GM12878 (cell line): ENCODE results near the gene FTO. TPM values are rescaled to one million over a fixed set of nuclear protein-coding genes. Genes with fewer than 3 reads are reported as not detected.

Source experiments
- ATAC-seq: fragments of 200-7000 bp; cut with Tn5 transposase; 3 replicates; pipeline ENCODE4 v1.9.1; 2020; ENCODE audit warnings: mild to moderate bottlenecking, moderate library complexity
- BruUV-seq: library from RNA; stranded (reverse); fragments of 400-500 nt; replicated peaks from 2 replicates; lab custom pipeline; 2021; lab: Mats Ljungman, UMichigan
- CTCF ChIA-PET: fragments of 300-600 bp; sonication (Branson Sonifier 250); formaldehyde crosslinking; extraction: SDS; loops from one replicate; lab custom pipeline; 2021; ENCODE audit warnings: inconsistent platforms; lab: Yijun Ruan, JAX
- POLR2A ChIA-PET: fragments of 350-600 bp; formaldehyde crosslinking; extraction: SDS; loops from one replicate; lab custom pipeline; 2021; ENCODE audit warnings: inconsistent platforms; lab: Charles Lee
- RAD21 ChIA-PET: fragments of 300-600 bp; sonication (Branson Sonifier 250); formaldehyde crosslinking; loops from one replicate; lab custom pipeline; 2023; ENCODE audit warnings: antibody characterized with exemption; ENCODE audit not compliant: unreplicated experiment; lab: Charles Lee
- SMC1A ChIA-PET: fragments of 300-600 bp; sonication (Branson Sonifier 250); formaldehyde crosslinking; loops from one replicate; lab custom pipeline; 2023; ENCODE audit not compliant: unreplicated experiment, uncharacterized antibody; lab: Charles Lee
- DNase-seq: peaks from one replicate; pipeline ENCODE4 v3.0.0-alpha.2; 2011; ENCODE audit warnings: low read depth, low spot score
- FAIRE-seq: peaks from 3 replicates; lab custom pipeline; 2011; peaks lifted over from hg19 to GRCh38; lab: Jason Lieb, UNC
- H2AFZ ChIP-seq: 2 replicates; pipeline ENCODE4 v1.6.0; 2011; ENCODE audit warnings: low read depth, low read length, control low read depth; ENCODE audit not compliant: control insufficient read depth
- H3K27ac ChIP-seq: 2 replicates; pipeline ENCODE4 v1.5.1; 2011; ENCODE audit warnings: control low read depth; ENCODE audit not compliant: control insufficient read depth, insufficient read depth
- H3K27me3 ChIP-seq, 2 experiments: replicated peaks in 1 of 2; 2 replicates each; pipeline versions ENCODE4 v1.6.0 to v1.6.1; 2011; ENCODE audit warnings: low read length in 1 of 2; ENCODE audit not compliant: control insufficient read depth in 2 of 2, insufficient read depth in 2 of 2
- H3K36me3 ChIP-seq, 2 experiments: 2 replicates each; pipeline ENCODE4 v1.5.1; 2011; ENCODE audit warnings: low read length in 1 of 2; ENCODE audit not compliant: control insufficient read depth in 2 of 2, insufficient read depth in 2 of 2
- H3K4me1 ChIP-seq: 2 replicates; pipeline ENCODE4 v1.6.1; 2011; ENCODE audit warnings: mild to moderate bottlenecking, low read length, moderate library complexity, mixed read lengths; ENCODE audit not compliant: control insufficient read depth, insufficient read depth
- H3K4me2 ChIP-seq: 2 replicates; pipeline ENCODE4 v1.6.0; 2011; ENCODE audit warnings: control low read depth; ENCODE audit not compliant: control insufficient read depth, insufficient read depth
- H3K4me3 ChIP-seq: fragments of 200-600 bp; sonication (generic); 2 replicates; pipeline ENCODE4 v1.5.1; 2016
- H3K79me2 ChIP-seq: 2 replicates; pipeline ENCODE4 v1.6.0; 2011; ENCODE audit warnings: low read length; ENCODE audit not compliant: control insufficient read depth, insufficient read depth
- H3K9ac ChIP-seq: 2 replicates; pipeline ENCODE4 v1.8.0; 2011; ENCODE audit warnings: low read length, control low read depth, mixed read lengths; ENCODE audit not compliant: control insufficient read depth, insufficient read depth
- H3K9me3 ChIP-seq: replicated peaks from 3 replicates; pipeline ENCODE4 v1.5.1; 2011; ENCODE audit warnings: mild to moderate bottlenecking, low read length; ENCODE audit not compliant: control insufficient read depth, insufficient read depth
- H4K20me1 ChIP-seq: 2 replicates; pipeline ENCODE4 v1.6.0; 2011; ENCODE audit not compliant: control insufficient read depth, insufficient read depth
- BHLHE40 ChIP-seq, 2 experiments: fragments of 450-650 bp in 1 of 2; IDR thresholded peaks; 2 replicates each; pipeline ENCODE4 v1.6.1; 2011 to 2017; ENCODE audit warnings: low read depth in 2 of 2, borderline replicate concordance in 1 of 2, improper control_type of control experiment in 1 of 2, low read length in 1 of 2, mild to moderate bottlenecking in 1 of 2
- GABPA ChIP-seq: IDR thresholded peaks from 2 replicates; pipeline ENCODE4 v1.6.1; 2014; ENCODE audit warnings: antibody characterized with exemption, low read depth, mild to moderate bottlenecking, inconsistent platforms
- MYB ChIP-seq: fragments of 150-350 bp; IDR thresholded peaks from 2 replicates; pipeline ENCODE4 v1.6.1; 2014; ENCODE audit warnings: mild to moderate bottlenecking, low read depth, low read length, borderline replicate concordance
- NFYB ChIP-seq: IDR thresholded peaks from 2 replicates; pipeline ENCODE4 v1.6.1; 2011; ENCODE audit warnings: low read depth, mild to moderate bottlenecking, low read length, improper control_type of control experiment, moderate library complexity; ENCODE audit not compliant: insufficient read depth
- NR2C2 ChIP-seq: IDR thresholded peaks from 2 replicates; pipeline ENCODE4 v1.6.1; 2011; ENCODE audit warnings: borderline replicate concordance, low read depth; ENCODE audit not compliant: control insufficient read depth, insufficient read length
- RUNX3 ChIP-seq: IDR thresholded peaks from 2 replicates; pipeline ENCODE4 v1.6.1; 2012; ENCODE audit warnings: low read length, inconsistent platforms
- SMARCA5 ChIP-seq: fragments of 450-650 bp; IDR thresholded peaks from 2 replicates; pipeline ENCODE4 v1.6.1; 2017; ENCODE audit warnings: mild to moderate bottlenecking
- WGBS: methylation state at CpG from one replicate; pipeline ENCODE4 v1.1.6; 2016; ENCODE audit warnings: low lambda C conversion rate; ENCODE audit not compliant: insufficient replicate concordance, insufficient coverage; ENCODE audit errors: missing lambda C conversion rate; 5-methylcytosine and 5-hydroxymethylcytosine counted together
- in situ Hi-C: fragments of 300-500 bp; cut with MboI; formaldehyde crosslinking; loops from 9 replicates; pipeline ENCODE4 v1.14.3; 2018; ENCODE audit warnings: mixed read lengths
- intact Hi-C: fragments of 100-400 bp; cut with micrococcal nuclease; formaldehyde crosslinking; loops from one replicate; pipeline ENCODE4 v1.14.2; 2022; ENCODE audit not compliant: unreplicated experiment
- polyA plus RNA-seq, 11 experiments: library from polyadenylated mRNA; depleted of rRNA in 4 of 11; unstranded in 6 of 11; stranded (reverse) in 5 of 11; fragments of >200 nt; fragmentation: Nextera tagmentation in 4 of 11; fragmentation: Illumina TruSeq in 1 of 11; extraction: Ambion mirVana in 4 of 11; extraction: Trizol in 1 of 11; gene quantifications; 1 replicate in 1 of 11; 2 replicates in 10 of 11; pipeline versions ENCODE4 v1.2.1 to v1.2.3, GENCODE V29; 2011 to 2016; ENCODE audit warnings: inconsistent platforms in 2 of 11, missing spikeins in 2 of 11, low read depth in 1 of 11
- total RNA-seq, 4 experiments: library from RNA; depleted of rRNA in 3 of 4; stranded (reverse); fragments of >200 nt in 3 of 4; fragmentation: Illumina TruSeq in 1 of 4; extraction: Trizol in 1 of 4; gene quantifications; 2 replicates each; pipeline versions ENCODE4 v1.2.1 to v1.2.3, GENCODE V29; 2013 to 2021
- TF ChIP-seq, protein P1 (sequence below): fragments of 450-650 bp; conservative IDR thresholded peaks from 2 replicates; pipeline ENCODE4 v1.6.1; 2017; ENCODE audit warnings: mild to moderate bottlenecking, moderate library complexity
- TF ChIP-seq, protein P2 (sequence below): fragments of 450-650 bp; IDR thresholded peaks from 2 replicates; pipeline ENCODE4 v1.6.1; 2017; ENCODE audit warnings: mild to moderate bottlenecking
- TF ChIP-seq, protein P3 (sequence below): fragments of 450-650 bp; IDR thresholded peaks from 2 replicates; pipeline ENCODE4 v1.6.1; 2016; ENCODE audit warnings: mild to moderate bottlenecking
- TF ChIP-seq, protein P4 (sequence below): fragments of 150-350 bp; IDR thresholded peaks from 2 replicates; pipeline ENCODE4 v1.6.1; 2014; ENCODE audit warnings: mild to moderate bottlenecking, low read depth, low read length
- TF ChIP-seq, protein P5 (sequence below): fragments of 450-650 bp; IDR thresholded peaks from 2 replicates; pipeline ENCODE4 v1.6.1; 2017; ENCODE audit warnings: borderline replicate concordance

Gene FTO
- total and polyA plus RNA-seq, 10 of the 15 experiments (the other 5 are each of a cell fraction or from before 2014, with no cell fraction given): 20.1 to 55.0 (median 47.0) TPM

DNA sequence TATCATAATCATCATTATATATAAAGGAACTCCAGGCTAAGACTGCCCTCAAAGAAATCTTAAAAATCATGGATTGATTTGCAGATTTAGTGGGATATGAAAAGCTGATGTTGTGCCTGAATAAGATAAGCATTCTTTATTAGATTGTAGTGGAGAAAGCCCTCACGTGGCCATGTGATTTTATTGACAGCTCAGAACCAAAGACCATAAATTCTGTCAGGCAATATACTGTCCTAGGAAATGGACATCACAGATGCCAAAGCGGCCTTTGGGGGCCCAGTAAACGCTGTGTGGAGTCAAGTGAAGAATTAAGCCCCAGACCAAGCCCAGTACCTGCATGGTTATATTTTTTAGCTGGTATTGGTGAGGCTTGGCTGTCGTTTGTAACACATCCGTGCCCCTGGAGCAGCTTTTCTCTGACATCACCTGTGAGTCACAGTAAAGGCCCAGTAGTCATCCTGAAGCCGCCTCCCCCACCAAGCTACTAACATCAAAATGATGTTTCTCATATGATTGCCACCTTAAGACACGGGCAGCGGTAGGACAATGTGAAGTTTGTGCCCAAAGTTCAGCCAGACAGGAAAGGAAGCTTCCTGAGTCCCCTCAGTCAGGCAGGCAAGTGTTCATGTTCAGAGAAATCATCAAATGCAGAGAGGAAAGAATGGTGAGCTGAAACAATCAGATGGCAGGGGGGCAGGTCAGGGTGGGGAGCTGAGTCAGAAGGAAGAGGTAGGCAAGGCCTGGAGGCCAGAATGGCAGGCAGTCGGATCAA is 373.3 kb downstream of the FTO start:
- Histone ChIP-seq H3K4me1 (no peaks in the 10 kb centered on the region), H3K27me3 (no peaks in the 10 kb centered on the region), H3K9ac (no peak overlapping the region), H4K20me1 (no peaks in the 10 kb centered on the region), H3K4me2 (no peak overlapping the region), H3K27ac (no peak overlapping the region), H3K36me3 (no peaks in the 10 kb centered on the region), H3K9me3 (no peaks in the 10 kb centered on the region), H3K4me3 (no peak overlapping the region), H3K79me2 (no peaks in the 10 kb centered on the region), H2AFZ (no peak overlapping the region)
- 69% methylated on average over 9 of the region's 9 CpGs for WGBS
- ChIA-PET POLR2A (no interaction called here), RAD21 (no interaction called here), SMC1A (interaction anchor here (1.6 kb wide), 1 partner anchor 10 kb away, joined by 4 read pairs; no protein-coding TSS in a partner anchor), CTCF (interaction anchor here (0.6 kb wide), 1 partner anchor 959 kb away, joined by 3 read pairs; no protein-coding TSS in a partner anchor)
- ATAC-seq (no peak), DNase-seq (no peak), FAIRE-seq (no peak)
- no TSS peak for BruUV-seq
- in situ Hi-C loops (no loop called here), intact Hi-C loops (no loop called here)
- TF ChIP-seq, protein P1, sequence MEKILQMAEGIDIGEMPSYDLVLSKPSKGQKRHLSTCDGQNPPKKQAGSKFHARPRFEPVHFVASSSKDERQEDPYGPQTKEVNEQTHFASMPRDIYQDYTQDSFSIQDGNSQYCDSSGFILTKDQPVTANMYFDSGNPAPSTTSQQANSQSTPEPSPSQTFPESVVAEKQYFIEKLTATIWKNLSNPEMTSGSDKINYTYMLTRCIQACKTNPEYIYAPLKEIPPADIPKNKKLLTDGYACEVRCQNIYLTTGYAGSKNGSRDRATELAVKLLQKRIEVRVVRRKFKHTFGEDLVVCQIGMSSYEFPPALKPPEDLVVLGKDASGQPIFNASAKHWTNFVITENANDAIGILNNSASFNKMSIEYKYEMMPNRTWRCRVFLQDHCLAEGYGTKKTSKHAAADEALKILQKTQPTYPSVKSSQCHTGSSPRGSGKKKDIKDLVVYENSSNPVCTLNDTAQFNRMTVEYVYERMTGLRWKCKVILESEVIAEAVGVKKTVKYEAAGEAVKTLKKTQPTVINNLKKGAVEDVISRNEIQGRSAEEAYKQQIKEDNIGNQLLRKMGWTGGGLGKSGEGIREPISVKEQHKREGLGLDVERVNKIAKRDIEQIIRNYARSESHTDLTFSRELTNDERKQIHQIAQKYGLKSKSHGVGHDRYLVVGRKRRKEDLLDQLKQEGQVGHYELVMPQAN: no peak
- TF ChIP-seq, protein P2, sequence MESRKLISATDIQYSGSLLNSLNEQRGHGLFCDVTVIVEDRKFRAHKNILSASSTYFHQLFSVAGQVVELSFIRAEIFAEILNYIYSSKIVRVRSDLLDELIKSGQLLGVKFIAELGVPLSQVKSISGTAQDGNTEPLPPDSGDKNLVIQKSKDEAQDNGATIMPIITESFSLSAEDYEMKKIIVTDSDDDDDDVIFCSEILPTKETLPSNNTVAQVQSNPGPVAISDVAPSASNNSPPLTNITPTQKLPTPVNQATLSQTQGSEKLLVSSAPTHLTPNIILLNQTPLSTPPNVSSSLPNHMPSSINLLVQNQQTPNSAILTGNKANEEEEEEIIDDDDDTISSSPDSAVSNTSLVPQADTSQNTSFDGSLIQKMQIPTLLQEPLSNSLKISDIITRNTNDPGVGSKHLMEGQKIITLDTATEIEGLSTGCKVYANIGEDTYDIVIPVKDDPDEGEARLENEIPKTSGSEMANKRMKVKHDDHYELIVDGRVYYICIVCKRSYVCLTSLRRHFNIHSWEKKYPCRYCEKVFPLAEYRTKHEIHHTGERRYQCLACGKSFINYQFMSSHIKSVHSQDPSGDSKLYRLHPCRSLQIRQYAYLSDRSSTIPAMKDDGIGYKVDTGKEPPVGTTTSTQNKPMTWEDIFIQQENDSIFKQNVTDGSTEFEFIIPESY: no peak
- TF ChIP-seq MYB (no peak), NR2C2 (no peak), SMARCA5 (no peak), RUNX3 (no peak), GABPA (no peak), NFYB (no peak), BHLHE40 (IDR thresholded peaks at IDR 0.05; ENCODE audit: borderline replicate concordance in 1 of 2, low read depth in 2 of 2, low read length in 1 of 2) (no peak)
- TF ChIP-seq, protein P3, sequence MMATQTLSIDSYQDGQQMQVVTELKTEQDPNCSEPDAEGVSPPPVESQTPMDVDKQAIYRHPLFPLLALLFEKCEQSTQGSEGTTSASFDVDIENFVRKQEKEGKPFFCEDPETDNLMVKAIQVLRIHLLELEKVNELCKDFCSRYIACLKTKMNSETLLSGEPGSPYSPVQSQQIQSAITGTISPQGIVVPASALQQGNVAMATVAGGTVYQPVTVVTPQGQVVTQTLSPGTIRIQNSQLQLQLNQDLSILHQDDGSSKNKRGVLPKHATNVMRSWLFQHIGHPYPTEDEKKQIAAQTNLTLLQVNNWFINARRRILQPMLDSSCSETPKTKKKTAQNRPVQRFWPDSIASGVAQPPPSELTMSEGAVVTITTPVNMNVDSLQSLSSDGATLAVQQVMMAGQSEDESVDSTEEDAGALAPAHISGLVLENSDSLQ: no peak
- TF ChIP-seq, protein P4, sequence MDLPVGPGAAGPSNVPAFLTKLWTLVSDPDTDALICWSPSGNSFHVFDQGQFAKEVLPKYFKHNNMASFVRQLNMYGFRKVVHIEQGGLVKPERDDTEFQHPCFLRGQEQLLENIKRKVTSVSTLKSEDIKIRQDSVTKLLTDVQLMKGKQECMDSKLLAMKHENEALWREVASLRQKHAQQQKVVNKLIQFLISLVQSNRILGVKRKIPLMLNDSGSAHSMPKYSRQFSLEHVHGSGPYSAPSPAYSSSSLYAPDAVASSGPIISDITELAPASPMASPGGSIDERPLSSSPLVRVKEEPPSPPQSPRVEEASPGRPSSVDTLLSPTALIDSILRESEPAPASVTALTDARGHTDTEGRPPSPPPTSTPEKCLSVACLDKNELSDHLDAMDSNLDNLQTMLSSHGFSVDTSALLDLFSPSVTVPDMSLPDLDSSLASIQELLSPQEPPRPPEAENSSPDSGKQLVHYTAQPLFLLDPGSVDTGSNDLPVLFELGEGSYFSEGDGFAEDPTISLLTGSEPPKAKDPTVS: no peak
- TF ChIP-seq, protein P5, sequence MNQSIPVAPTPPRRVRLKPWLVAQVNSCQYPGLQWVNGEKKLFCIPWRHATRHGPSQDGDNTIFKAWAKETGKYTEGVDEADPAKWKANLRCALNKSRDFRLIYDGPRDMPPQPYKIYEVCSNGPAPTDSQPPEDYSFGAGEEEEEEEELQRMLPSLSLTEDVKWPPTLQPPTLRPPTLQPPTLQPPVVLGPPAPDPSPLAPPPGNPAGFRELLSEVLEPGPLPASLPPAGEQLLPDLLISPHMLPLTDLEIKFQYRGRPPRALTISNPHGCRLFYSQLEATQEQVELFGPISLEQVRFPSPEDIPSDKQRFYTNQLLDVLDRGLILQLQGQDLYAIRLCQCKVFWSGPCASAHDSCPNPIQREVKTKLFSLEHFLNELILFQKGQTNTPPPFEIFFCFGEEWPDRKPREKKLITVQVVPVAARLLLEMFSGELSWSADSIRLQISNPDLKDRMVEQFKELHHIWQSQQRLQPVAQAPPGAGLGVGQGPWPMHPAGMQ: no peak
